WERI-Rb-1 (cell line): Measurements from ENCODE around the gene ALDH8A1.

ENCODE experiments used
- DNase-seq: peaks from one replicate; pipeline ENCODE4 v3.0.0-alpha.2; 2020
- H3K27ac ChIP-seq: fragments of 250-450 bp; sonication (Bioruptor Pico); 2 replicates; pipeline ENCODE4 v1.5.1; 2020; ENCODE audit warnings: mild to moderate bottlenecking, moderate library complexity
- H3K27me3 ChIP-seq: fragments of 250-450 bp; sonication (Bioruptor Pico); 2 replicates; pipeline ENCODE4 v1.5.1; 2021; ENCODE audit warnings: mild to moderate bottlenecking, low read depth, moderate library complexity; ENCODE audit not compliant: insufficient read depth, severe bottlenecking
- H3K36me3 ChIP-seq: fragments of 250-450 bp; sonication (Bioruptor Pico); 2 replicates; pipeline ENCODE4 v1.5.1; 2020; ENCODE audit warnings: mild to moderate bottlenecking, moderate library complexity
- H3K4me3 ChIP-seq: 2 replicates; pipeline ENCODE4 v1.5.1; 2011; ENCODE audit warnings: low read depth, mild to moderate bottlenecking, control low read depth, low read length
- H3K9me3 ChIP-seq: fragments of 250-450 bp; sonication (Bioruptor Pico); 2 replicates; pipeline ENCODE4 v1.5.1; 2021; ENCODE audit warnings: mild to moderate bottlenecking, moderate library complexity; ENCODE audit not compliant: severe bottlenecking
- TF ChIP-seq, protein P1 (sequence below): IDR thresholded peaks from 2 replicates; pipeline ENCODE4 v1.5.1; 2011; ENCODE audit warnings: low read depth, mild to moderate bottlenecking, control low read depth, inconsistent platforms, low read length

ALDH8A1 gene

GRCh38 chr6:134950482-134950881 lies 581 bp upstream of the ALDH8A1 start:
- Histone ChIP-seq H3K36me3 (no peaks in the 10 kb centered on the region), H3K27me3 (no peaks in the 10 kb centered on the region), H3K4me3 (no peak overlapping the region), H3K9me3 (no peaks in the 10 kb centered on the region), H3K27ac (no peak overlapping the region)
- DNase-seq, result no peak
- TF ChIP-seq, protein P1, sequence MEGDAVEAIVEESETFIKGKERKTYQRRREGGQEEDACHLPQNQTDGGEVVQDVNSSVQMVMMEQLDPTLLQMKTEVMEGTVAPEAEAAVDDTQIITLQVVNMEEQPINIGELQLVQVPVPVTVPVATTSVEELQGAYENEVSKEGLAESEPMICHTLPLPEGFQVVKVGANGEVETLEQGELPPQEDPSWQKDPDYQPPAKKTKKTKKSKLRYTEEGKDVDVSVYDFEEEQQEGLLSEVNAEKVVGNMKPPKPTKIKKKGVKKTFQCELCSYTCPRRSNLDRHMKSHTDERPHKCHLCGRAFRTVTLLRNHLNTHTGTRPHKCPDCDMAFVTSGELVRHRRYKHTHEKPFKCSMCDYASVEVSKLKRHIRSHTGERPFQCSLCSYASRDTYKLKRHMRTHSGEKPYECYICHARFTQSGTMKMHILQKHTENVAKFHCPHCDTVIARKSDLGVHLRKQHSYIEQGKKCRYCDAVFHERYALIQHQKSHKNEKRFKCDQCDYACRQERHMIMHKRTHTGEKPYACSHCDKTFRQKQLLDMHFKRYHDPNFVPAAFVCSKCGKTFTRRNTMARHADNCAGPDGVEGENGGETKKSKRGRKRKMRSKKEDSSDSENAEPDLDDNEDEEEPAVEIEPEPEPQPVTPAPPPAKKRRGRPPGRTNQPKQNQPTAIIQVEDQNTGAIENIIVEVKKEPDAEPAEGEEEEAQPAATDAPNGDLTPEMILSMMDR, result no peak

GRCh38 chr6:134948691-134949090 lies 1.2 kb downstream of the ALDH8A1 start:
- H3K27me3 ChIP-seq, result no peaks in the 10 kb centered on the region
- TF ChIP-seq, protein P1, result no peak
- H3K9me3 ChIP-seq, result no peaks in the 10 kb centered on the region
- no peak overlapping the region for H3K27ac ChIP-seq
- no peaks in the 10 kb centered on the region for H3K36me3 ChIP-seq
- no peak for DNase-seq
- H3K4me3 ChIP-seq, result no peak overlapping the region

DNA sequence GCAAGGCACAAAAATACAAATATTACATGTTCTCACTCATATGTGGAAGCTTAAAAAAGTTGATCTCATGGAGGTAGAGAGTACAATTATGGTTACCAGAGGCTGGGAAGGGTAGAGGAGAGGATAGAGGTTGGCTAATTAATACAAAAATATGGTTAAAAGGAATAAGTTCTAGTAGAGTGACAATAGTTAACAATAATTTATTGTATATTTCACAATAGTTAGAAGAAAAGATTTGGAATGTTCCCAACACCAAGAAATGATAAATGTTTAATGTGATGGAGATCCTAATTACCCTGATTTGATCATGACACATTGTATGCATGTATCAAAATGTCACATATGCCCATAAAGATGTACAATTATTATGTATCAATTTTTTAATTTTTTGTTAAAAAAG lies 1.8 kb downstream of the ALDH8A1 start:
- no peaks in the 10 kb centered on the region for H3K9me3 ChIP-seq
- H3K36me3 ChIP-seq, result no peaks in the 10 kb centered on the region
- H3K4me3 ChIP-seq, result no peak overlapping the region
- no peaks in the 10 kb centered on the region for H3K27me3 ChIP-seq
- no peak for DNase-seq
- TF ChIP-seq, protein P1, result no peak
- no peak overlapping the region for H3K27ac ChIP-seq

DNA sequence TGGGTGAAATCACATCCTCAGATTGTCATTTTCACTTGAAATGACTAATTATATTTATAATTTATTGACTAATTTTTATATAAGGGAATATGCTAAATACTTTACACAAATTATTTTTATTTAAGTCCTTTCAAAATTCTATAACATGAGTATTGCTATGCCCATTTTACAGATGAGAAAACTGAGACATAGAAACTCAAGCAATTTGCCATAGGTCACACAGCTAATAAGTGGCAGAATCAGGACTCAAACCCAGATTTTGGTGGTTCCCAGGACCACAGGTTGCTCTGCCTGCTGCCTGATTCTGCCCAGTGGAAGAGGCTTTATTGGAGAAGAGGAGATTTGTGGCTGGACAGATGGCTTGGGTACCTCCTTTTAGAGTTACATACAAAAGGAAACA lies 4.9 kb downstream of the ALDH8A1 start:
- no peak overlapping the region for H3K4me3 ChIP-seq
- no peak for DNase-seq

GRCh38 chr6:134943522-134944111 lies 6.3 kb downstream of the ALDH8A1 start:
- Histone ChIP-seq H3K9me3 (no peaks in the 10 kb centered on the region), H3K27ac (no peak overlapping the region), H3K4me3 (no peak overlapping the region), H3K36me3 (no peaks in the 10 kb centered on the region), H3K27me3 (no peaks in the 10 kb centered on the region)
- TF ChIP-seq, protein P1, result no peak
- no peak for DNase-seq

More for the DNA sequence above, 4.9 kb downstream of the ALDH8A1 start:
- TF ChIP-seq, protein P1, result no peak
- Histone ChIP-seq H3K27me3 (no peaks in the 10 kb centered on the region), H3K36me3 (no peaks in the 10 kb centered on the region), H3K9me3 (no peaks in the 10 kb centered on the region), H3K27ac (no peak overlapping the region)

- no peak overlapping the region for H3K4me3 ChIP-seq
- DNase-seq, result no peak
- TF ChIP-seq, protein P1, result no peak
- no peaks in the 10 kb centered on the region for H3K9me3 ChIP-seq
- no peaks in the 10 kb centered on the region for H3K36me3 ChIP-seq
- no peaks in the 10 kb centered on the region for H3K27me3 ChIP-seq
- H3K27ac ChIP-seq, result no peak overlapping the region
These were observed 11.0 kb downstream of the ALDH8A1 start for GRCh38 chr6:134938896-134939295.
